NB4 (cell line): ENCODE data around the gene ALPL.

Experiments used
- DNase-seq: peaks from one replicate; pipeline ENCODE4 v3.0.0; 2010; ENCODE audit warnings: low read depth
- H3K4me3 ChIP-seq: one replicate; pipeline ENCODE4 v1.5.1; 2011; ENCODE audit warnings: mild to moderate bottlenecking, low read depth, low read length, moderate library complexity
- CTCF ChIP-seq: IDR thresholded peaks from one replicate; pipeline ENCODE4 v1.5.1; 2012; ENCODE audit warnings: low read depth, low read length
- MAX ChIP-seq: IDR thresholded peaks from 2 replicates; pipeline ENCODE4 v1.6.1; 2011; ENCODE audit warnings: low read depth, low read length
- MYC ChIP-seq: IDR thresholded peaks from 2 replicates; pipeline ENCODE4 v1.6.1; 2011; ENCODE audit warnings: low read depth, low read length
- POLR2A ChIP-seq: IDR thresholded peaks from 2 replicates; pipeline ENCODE4 v1.6.1; 2011; ENCODE audit warnings: mild to moderate bottlenecking; ENCODE audit not compliant: insufficient read length; ENCODE audit errors: extremely low read depth

ALPL gene

GRCh38 chr1:21576031-21576797 is 67.0 kb downstream of the ALPL start:
- no peak overlapping the region for H3K4me3 ChIP-seq
- DNase-seq: no peak
- TF ChIP-seq MYC (no peak), MAX (no peak), POLR2A (no peak), CTCF (no peak)

GRCh38 chr1:21576798-21577187 is 67.6 kb downstream of the ALPL start:
- no peak for DNase-seq
- TF ChIP-seq POLR2A (no peak), CTCF (no peak), MAX (no peak), MYC (no peak)
- no peak overlapping the region for H3K4me3 ChIP-seq

- TF ChIP-seq MYC (no peak), CTCF (no peak)
These were observed 68.1 kb downstream of the ALPL start for GRCh38 chr1:21577324-21577723.

GRCh38 chr1:21577933-21578332 is 68.7 kb downstream of the ALPL start:
- DNase-seq: no peak
- H3K4me3 ChIP-seq: no peak overlapping the region
- TF ChIP-seq POLR2A (no peak), CTCF (no peak), MYC (no peak), MAX (no peak)

More at GRCh38 chr1:21577324-21577723, 68.1 kb downstream of the ALPL start:
- no peak overlapping the region for H3K4me3 ChIP-seq
- DNase-seq: no peak

- TF ChIP-seq MAX (no peak), CTCF (no peak), POLR2A (no peak), MYC (no peak)
- no peak for DNase-seq
- no peak overlapping the region for H3K4me3 ChIP-seq
These were observed 70.6 kb downstream of the ALPL start for GRCh38 chr1:21579791-21580190.
